GM12878 (cell line): ENCODE measurements around the gene PGRMC2. TPM values are rescaled to one million over a fixed set of nuclear protein-coding genes. Genes with fewer than 3 reads are reported as not detected.

ENCODE experiments used
- FOXM1 ChIP-seq: IDR thresholded peaks from 2 replicates; pipeline ENCODE4 v1.6.1; 2012; ENCODE audit warnings: low read depth, mild to moderate bottlenecking, inconsistent platforms, low read length, moderate library complexity
- KDM1A ChIP-seq: fragments of 200-600 bp; sonication (generic); IDR thresholded peaks from 2 replicates; pipeline ENCODE4 v1.6.1; 2016; ENCODE audit warnings: borderline replicate concordance
- NFYA ChIP-seq: IDR thresholded peaks from 2 replicates; pipeline ENCODE4 v1.6.1; 2011; ENCODE audit warnings: low read depth, mild to moderate bottlenecking, low read length, improper control_type of control experiment, borderline replicate concordance
- NR2C2 ChIP-seq: IDR thresholded peaks from 2 replicates; pipeline ENCODE4 v1.6.1; 2011; ENCODE audit warnings: borderline replicate concordance, low read depth; ENCODE audit not compliant: control insufficient read depth, insufficient read length
- PML ChIP-seq: IDR thresholded peaks from 2 replicates; pipeline ENCODE4 v1.6.1; 2012; ENCODE audit warnings: low read length, inconsistent platforms
- POLR2AphosphoS5 ChIP-seq: IDR thresholded peaks from 2 replicates; pipeline ENCODE4 v1.6.1; 2011; ENCODE audit warnings: mild to moderate bottlenecking, low read length, inconsistent platforms
- POU2F2 ChIP-seq: IDR thresholded peaks from 3 replicates; pipeline ENCODE4 v1.6.1; 2011; ENCODE audit warnings: low read depth, mild to moderate bottlenecking, low read length, borderline replicate concordance
- SUPT20H ChIP-seq: IDR thresholded peaks from 2 replicates; pipeline ENCODE4 v1.6.1; 2011; ENCODE audit warnings: low read depth, mild to moderate bottlenecking, low read length, moderate library complexity, borderline replicate concordance; ENCODE audit not compliant: control insufficient read depth
- TCF12 ChIP-seq: IDR thresholded peaks from 2 replicates; pipeline ENCODE4 v1.6.1; 2011; ENCODE audit warnings: low read depth, mild to moderate bottlenecking, low read length
- ZSCAN29 ChIP-seq: fragments of 450-650 bp; IDR thresholded peaks from 2 replicates; pipeline ENCODE4 v1.6.1; 2017; ENCODE audit warnings: mild to moderate bottlenecking, moderate library complexity
- polyA plus RNA-seq, 11 experiments: library from polyadenylated mRNA; depleted of rRNA in 4 of 11; unstranded in 6 of 11; stranded (reverse) in 5 of 11; fragments of >200 nt; fragmentation: Nextera tagmentation in 4 of 11; fragmentation: Illumina TruSeq in 1 of 11; extraction: Ambion mirVana in 4 of 11; extraction: Trizol in 1 of 11; gene quantifications; 1 replicate in 1 of 11; 2 replicates in 10 of 11; pipeline versions ENCODE4 v1.2.1 to v1.2.3, GENCODE V29; 2011 to 2016; ENCODE audit warnings: inconsistent platforms in 2 of 11, missing spikeins in 2 of 11, low read depth in 1 of 11
- total RNA-seq, 4 experiments: library from RNA; depleted of rRNA in 3 of 4; stranded (reverse); fragments of >200 nt in 3 of 4; fragmentation: Illumina TruSeq in 1 of 4; extraction: Trizol in 1 of 4; gene quantifications; 2 replicates each; pipeline versions ENCODE4 v1.2.1 to v1.2.3, GENCODE V29; 2013 to 2021
- TF ChIP-seq, protein P1 (sequence below): fragments of 450-650 bp; IDR thresholded peaks from 2 replicates; pipeline ENCODE4 v1.6.1; 2017; ENCODE audit warnings: mild to moderate bottlenecking, moderate library complexity
- TF ChIP-seq, protein P2 (sequence below): fragments of 150-350 bp; IDR thresholded peaks from 2 replicates; pipeline ENCODE4 v1.6.1; 2014; ENCODE audit warnings: mild to moderate bottlenecking, low read depth, low read length
- TF ChIP-seq, protein P3 (sequence below): fragments of 450-650 bp; formaldehyde crosslinking; IDR thresholded peaks from 2 replicates; pipeline ENCODE4 v1.5.0; 2022; ENCODE audit warnings: mild to moderate bottlenecking, missing genetic modification characterization
- TF ChIP-seq, protein P4 (sequence below): fragments of 450-650 bp; IDR thresholded peaks from 2 replicates; pipeline ENCODE4 v1.6.1; 2016; ENCODE audit warnings: mild to moderate bottlenecking
- TF ChIP-seq, protein P5 (sequence below): IDR thresholded peaks from 2 replicates; pipeline ENCODE4 v1.6.1; 2011; ENCODE audit warnings: borderline replicate concordance, low read depth, mild to moderate bottlenecking, moderate library complexity, mixed read lengths, low read length; ENCODE audit not compliant: insufficient read depth; ENCODE audit errors: extremely low read length
- TF ChIP-seq, protein P6 (sequence below): IDR thresholded peaks from 2 replicates; pipeline ENCODE4 v1.6.1; 2012; ENCODE audit warnings: low read depth, low read length, improper control_type of control experiment

PGRMC2 gene
- total and polyA plus RNA-seq, 10 of the 15 experiments (the other 5 are each of a cell fraction or from before 2014, with no cell fraction given), result 6.3 to 38.4 (median 12.0) TPM

DNA sequence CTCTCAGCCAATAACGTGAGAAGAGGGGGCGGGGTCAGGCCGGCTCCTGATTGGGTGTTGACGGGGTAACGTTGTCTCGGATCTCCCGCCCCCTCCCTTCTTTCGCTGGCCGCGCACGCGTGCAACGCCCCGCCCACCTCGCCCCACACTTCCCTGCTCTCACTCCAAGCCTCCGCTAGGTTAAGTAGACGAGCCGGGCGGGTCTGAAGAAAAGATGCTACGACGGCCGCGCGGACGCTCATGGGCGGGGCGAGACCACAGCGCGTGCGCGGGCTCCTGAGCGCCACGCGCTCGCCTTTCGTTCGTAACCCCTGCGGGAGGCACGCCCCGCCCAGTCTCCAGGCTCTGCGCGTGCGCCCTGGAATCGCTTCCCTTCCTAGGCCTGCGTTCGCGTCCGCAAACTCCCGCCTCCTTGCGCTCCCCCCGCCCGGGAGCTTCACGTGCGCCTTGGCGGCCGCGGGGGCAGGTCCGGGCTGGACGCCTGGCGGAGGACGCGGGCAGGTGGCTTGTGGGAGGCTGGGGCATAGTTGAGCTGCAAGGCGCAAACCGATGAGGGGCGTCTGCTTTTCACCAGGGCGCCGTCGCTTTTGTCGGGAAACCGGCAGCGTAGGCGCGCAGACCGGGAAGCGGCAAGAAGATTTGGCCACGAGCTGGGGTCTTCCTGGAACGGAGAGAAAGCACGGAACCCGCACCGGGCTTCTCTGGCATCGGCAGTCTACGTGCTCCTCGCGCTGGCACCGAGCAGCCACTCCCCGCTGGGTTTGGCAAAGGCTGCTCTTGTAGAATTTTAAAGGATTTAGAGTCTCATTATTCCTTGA lies 467 bp upstream of the PGRMC2 start (continued):
- TF ChIP-seq, protein P1, sequence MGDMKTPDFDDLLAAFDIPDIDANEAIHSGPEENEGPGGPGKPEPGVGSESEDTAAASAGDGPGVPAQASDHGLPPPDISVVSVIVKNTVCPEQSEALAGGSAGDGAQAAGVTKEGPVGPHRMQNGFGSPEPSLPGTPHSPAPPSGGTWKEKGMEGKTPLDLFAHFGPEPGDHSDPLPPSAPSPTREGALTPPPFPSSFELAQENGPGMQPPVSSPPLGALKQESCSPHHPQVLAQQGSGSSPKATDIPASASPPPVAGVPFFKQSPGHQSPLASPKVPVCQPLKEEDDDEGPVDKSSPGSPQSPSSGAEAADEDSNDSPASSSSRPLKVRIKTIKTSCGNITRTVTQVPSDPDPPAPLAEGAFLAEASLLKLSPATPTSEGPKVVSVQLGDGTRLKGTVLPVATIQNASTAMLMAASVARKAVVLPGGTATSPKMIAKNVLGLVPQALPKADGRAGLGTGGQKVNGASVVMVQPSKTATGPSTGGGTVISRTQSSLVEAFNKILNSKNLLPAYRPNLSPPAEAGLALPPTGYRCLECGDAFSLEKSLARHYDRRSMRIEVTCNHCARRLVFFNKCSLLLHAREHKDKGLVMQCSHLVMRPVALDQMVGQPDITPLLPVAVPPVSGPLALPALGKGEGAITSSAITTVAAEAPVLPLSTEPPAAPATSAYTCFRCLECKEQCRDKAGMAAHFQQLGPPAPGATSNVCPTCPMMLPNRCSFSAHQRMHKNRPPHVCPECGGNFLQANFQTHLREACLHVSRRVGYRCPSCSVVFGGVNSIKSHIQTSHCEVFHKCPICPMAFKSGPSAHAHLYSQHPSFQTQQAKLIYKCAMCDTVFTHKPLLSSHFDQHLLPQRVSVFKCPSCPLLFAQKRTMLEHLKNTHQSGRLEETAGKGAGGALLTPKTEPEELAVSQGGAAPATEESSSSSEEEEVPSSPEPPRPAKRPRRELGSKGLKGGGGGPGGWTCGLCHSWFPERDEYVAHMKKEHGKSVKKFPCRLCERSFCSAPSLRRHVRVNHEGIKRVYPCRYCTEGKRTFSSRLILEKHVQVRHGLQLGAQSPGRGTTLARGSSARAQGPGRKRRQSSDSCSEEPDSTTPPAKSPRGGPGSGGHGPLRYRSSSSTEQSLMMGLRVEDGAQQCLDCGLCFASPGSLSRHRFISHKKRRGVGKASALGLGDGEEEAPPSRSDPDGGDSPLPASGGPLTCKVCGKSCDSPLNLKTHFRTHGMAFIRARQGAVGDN, result peak; percentile 84
- TF ChIP-seq KDM1A (no peak), NFYA (no peak), FOXM1 (no peak), NR2C2 (no peak), POU2F2 (peak; percentile 50; the same call in 1 of the 3 replicates), SUPT20H (no peak), TCF12 (peak; percentile 46; the same call in 1 of the 2 replicates), ZSCAN29 (no peak), PML (peak; percentile 71; the same call in 1 of the 2 replicates), POLR2AphosphoS5 (peak; percentile 50)
- TF ChIP-seq, protein P2, sequence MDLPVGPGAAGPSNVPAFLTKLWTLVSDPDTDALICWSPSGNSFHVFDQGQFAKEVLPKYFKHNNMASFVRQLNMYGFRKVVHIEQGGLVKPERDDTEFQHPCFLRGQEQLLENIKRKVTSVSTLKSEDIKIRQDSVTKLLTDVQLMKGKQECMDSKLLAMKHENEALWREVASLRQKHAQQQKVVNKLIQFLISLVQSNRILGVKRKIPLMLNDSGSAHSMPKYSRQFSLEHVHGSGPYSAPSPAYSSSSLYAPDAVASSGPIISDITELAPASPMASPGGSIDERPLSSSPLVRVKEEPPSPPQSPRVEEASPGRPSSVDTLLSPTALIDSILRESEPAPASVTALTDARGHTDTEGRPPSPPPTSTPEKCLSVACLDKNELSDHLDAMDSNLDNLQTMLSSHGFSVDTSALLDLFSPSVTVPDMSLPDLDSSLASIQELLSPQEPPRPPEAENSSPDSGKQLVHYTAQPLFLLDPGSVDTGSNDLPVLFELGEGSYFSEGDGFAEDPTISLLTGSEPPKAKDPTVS, result no peak
- TF ChIP-seq, protein P3, sequence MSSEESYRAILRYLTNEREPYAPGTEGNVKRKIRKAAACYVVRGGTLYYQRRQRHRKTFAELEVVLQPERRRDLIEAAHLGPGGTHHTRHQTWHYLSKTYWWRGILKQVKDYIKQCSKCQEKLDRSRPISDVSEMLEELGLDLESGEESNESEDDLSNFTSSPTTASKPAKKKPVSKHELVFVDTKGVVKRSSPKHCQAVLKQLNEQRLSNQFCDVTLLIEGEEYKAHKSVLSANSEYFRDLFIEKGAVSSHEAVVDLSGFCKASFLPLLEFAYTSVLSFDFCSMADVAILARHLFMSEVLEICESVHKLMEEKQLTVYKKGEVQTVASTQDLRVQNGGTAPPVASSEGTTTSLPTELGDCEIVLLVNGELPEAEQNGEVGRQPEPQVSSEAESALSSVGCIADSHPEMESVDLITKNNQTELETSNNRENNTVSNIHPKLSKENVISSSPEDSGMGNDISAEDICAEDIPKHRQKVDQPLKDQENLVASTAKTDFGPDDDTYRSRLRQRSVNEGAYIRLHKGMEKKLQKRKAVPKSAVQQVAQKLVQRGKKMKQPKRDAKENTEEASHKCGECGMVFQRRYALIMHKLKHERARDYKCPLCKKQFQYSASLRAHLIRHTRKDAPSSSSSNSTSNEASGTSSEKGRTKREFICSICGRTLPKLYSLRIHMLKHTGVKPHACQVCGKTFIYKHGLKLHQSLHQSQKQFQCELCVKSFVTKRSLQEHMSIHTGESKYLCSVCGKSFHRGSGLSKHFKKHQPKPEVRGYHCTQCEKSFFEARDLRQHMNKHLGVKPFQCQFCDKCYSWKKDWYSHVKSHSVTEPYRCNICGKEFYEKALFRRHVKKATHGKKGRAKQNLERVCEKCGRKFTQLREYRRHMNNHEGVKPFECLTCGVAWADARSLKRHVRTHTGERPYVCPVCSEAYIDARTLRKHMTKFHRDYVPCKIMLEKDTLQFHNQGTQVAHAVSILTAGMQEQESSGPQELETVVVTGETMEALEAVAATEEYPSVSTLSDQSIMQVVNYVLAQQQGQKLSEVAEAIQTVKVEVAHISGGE (CRISPR knock-in tag), result no peak
- TF ChIP-seq, protein P4, sequence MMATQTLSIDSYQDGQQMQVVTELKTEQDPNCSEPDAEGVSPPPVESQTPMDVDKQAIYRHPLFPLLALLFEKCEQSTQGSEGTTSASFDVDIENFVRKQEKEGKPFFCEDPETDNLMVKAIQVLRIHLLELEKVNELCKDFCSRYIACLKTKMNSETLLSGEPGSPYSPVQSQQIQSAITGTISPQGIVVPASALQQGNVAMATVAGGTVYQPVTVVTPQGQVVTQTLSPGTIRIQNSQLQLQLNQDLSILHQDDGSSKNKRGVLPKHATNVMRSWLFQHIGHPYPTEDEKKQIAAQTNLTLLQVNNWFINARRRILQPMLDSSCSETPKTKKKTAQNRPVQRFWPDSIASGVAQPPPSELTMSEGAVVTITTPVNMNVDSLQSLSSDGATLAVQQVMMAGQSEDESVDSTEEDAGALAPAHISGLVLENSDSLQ, result no peak; the same call in 1 of the 2 replicates
- TF ChIP-seq, protein P5, sequence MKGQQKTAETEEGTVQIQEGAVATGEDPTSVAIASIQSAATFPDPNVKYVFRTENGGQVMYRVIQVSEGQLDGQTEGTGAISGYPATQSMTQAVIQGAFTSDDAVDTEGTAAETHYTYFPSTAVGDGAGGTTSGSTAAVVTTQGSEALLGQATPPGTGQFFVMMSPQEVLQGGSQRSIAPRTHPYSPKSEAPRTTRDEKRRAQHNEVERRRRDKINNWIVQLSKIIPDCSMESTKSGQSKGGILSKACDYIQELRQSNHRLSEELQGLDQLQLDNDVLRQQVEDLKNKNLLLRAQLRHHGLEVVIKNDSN, result peak; percentile 65
- TF ChIP-seq, protein P6, sequence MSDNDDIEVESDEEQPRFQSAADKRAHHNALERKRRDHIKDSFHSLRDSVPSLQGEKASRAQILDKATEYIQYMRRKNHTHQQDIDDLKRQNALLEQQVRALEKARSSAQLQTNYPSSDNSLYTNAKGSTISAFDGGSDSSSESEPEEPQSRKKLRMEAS, result peak; percentile 96
